K562 (cell line): ENCODE results near the gene ABHD1. TPM values are rescaled to one million over a fixed set of nuclear protein-coding genes. Genes with fewer than 3 reads are reported as not detected.

Source experiments
- CUX1 ChIP-seq: fragments of 200-800 bp; sonication (Bioruptor generic); IDR thresholded peaks from 2 replicates; pipeline ENCODE4 v1.6.1; 2016; ENCODE audit warnings: missing genetic modification characterization, missing compliant biosample characterization
- FOXJ3 ChIP-seq: sonication (generic); formaldehyde crosslinking; IDR thresholded peaks from 2 replicates; pipeline ENCODE4 v1.4.0; 2020; ENCODE audit warnings: mild to moderate bottlenecking, missing genetic modification reagents
- HCFC1 ChIP-seq: IDR thresholded peaks from 2 replicates; pipeline ENCODE4 v1.6.1; 2012; ENCODE audit warnings: low read depth, low read length, improper control_type of control experiment
- NFATC3 ChIP-seq: fragments of 450-650 bp; IDR thresholded peaks from 2 replicates; pipeline ENCODE4 v1.6.1; 2017; ENCODE audit warnings: mild to moderate bottlenecking
- NR4A1 ChIP-seq, 2 experiments: fragments of 250-450 bp in 1 of 2; fragments of 450-650 bp in 1 of 2; sonication (Bioruptor Pico) in 1 of 2; IDR thresholded peaks; 2 replicates each; pipeline versions ENCODE4 v1.4.0 to v1.6.1; 2016 to 2020; ENCODE audit warnings: mild to moderate bottlenecking in 2 of 2, missing compliant biosample characterization in 1 of 2, missing genetic modification characterization in 1 of 2, moderate library complexity in 1 of 2
- REST ChIP-seq, 2 experiments: fragments of 450-650 bp; formaldehyde crosslinking in 1 of 2; IDR thresholded peaks; 2 replicates each; pipeline versions ENCODE4 v1.4.0 to v1.6.1; 2014 to 2020; ENCODE audit warnings: mild to moderate bottlenecking in 2 of 2, borderline replicate concordance in 1 of 2, low read depth in 1 of 2
- ZBTB1 ChIP-seq: sonication (generic); formaldehyde crosslinking; IDR thresholded peaks from 2 replicates; pipeline ENCODE4 v1.8.1; 2023; ENCODE audit warnings: missing genetic modification reagents, low read depth, mild to moderate bottlenecking, borderline replicate concordance
- polyA plus RNA-seq, 8 experiments: library from polyadenylated mRNA; depleted of rRNA in 4 of 8; stranded (reverse) in 5 of 8; unstranded in 3 of 8; fragments of >200 nt; fragmentation: Nextera tagmentation in 2 of 8; fragmentation: Illumina TruSeq in 1 of 8; extraction: Ambion mirVana in 2 of 8; extraction: Trizol in 1 of 8; gene quantifications; 2 replicates each; pipeline versions ENCODE4 v1.2.1 to v1.2.3, GENCODE V29; 2011 to 2014; ENCODE audit warnings: inconsistent platforms in 1 of 8, missing spikeins in 1 of 8
- total RNA-seq, 7 experiments: library from RNA; depleted of rRNA in 6 of 7; stranded (reverse); fragments of >200 nt in 6 of 7; fragmentation: Illumina TruSeq in 2 of 7; extraction: Trizol in 2 of 7; gene quantifications; 2 replicates each; pipeline versions ENCODE4 v1.2.1 to v1.2.3, GENCODE V29; 2011 to 2021; ENCODE audit warnings: low replicate concordance in 1 of 7
- TF ChIP-seq, protein P1 (sequence below): fragments of 150-350 bp; conservative IDR thresholded peaks from 2 replicates; pipeline ENCODE4 v1.6.1; 2014; ENCODE audit warnings: low read length

ABHD1 gene
- total and polyA plus RNA-seq, 9 of the 15 experiments (the other 6 are each of a cell fraction or from before 2014, with no cell fraction given), result 0.10 to 0.16 (median 0.11) TPM; not detected in 5

GRCh38 chr2:27123302-27124150 is at the start of gene ABHD1 (continued):
- TF ChIP-seq NFATC3 (no peak), FOXJ3 (CRISPR knock-in tag) (no peak), REST (IDR thresholded peaks at IDR 0.05; ENCODE audit: borderline replicate concordance) (peak; percentile 33; the same call in 1 of the 2 replicates), REST (CRISPR knock-in tag; IDR thresholded peaks at IDR 0.05; ENCODE audit: low read depth) (0 out of 2 replicates have a peak, but pooled peaks have one; percentile 47), ZBTB1 (CRISPR knock-in tag) (0 out of 2 replicates have a peak, but pooled peaks have one; percentile 40), NR4A1 (CRISPR knock-in tag; IDR thresholded peaks at IDR 0.05) (no peak), NR4A1 (tag; IDR thresholded peaks at IDR 0.05) (no peak), CUX1 (CRISPR knock-in tag) (no peak), HCFC1 (no peak; the same call in 1 of the 2 replicates)
- TF ChIP-seq, protein P1, sequence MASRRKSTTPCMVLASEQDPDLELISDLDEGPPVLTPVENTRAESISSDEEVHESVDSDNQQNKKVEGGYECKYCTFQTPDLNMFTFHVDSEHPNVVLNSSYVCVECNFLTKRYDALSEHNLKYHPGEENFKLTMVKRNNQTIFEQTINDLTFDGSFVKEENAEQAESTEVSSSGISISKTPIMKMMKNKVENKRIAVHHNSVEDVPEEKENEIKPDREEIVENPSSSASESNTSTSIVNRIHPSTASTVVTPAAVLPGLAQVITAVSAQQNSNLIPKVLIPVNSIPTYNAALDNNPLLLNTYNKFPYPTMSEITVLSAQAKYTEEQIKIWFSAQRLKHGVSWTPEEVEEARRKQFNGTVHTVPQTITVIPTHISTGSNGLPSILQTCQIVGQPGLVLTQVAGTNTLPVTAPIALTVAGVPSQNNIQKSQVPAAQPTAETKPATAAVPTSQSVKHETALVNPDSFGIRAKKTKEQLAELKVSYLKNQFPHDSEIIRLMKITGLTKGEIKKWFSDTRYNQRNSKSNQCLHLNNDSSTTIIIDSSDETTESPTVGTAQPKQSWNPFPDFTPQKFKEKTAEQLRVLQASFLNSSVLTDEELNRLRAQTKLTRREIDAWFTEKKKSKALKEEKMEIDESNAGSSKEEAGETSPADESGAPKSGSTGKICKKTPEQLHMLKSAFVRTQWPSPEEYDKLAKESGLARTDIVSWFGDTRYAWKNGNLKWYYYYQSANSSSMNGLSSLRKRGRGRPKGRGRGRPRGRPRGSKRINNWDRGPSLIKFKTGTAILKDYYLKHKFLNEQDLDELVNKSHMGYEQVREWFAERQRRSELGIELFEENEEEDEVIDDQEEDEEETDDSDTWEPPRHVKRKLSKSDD, result no peak
